ENCODE data around the gene PALB2. TPM values are rescaled to one million over a fixed set of nuclear protein-coding genes. Genes with fewer than 3 reads are reported as not detected.

The PALB2 gene
- 9.5 and 10.6 TPM in 2 replicates for total RNA-seq

GRCh38 chr16:23640931-23641765 is at the start of gene PALB2, which contains the start of gene DCTN5:
Gene PALB2, minus strand, starts transcription at chr16:23641310. Its CDS starts 153 bp downstream, at chr16:23641157.
Gene DCTN5, plus strand, starts transcription at chr16:23641466. Its CDS starts 77 bp downstream, at chr16:23641543.
- DNase-seq (ENCODE audit: extremely low read depth, low read depth, low spot score), result peak; percentile 54

DNA sequence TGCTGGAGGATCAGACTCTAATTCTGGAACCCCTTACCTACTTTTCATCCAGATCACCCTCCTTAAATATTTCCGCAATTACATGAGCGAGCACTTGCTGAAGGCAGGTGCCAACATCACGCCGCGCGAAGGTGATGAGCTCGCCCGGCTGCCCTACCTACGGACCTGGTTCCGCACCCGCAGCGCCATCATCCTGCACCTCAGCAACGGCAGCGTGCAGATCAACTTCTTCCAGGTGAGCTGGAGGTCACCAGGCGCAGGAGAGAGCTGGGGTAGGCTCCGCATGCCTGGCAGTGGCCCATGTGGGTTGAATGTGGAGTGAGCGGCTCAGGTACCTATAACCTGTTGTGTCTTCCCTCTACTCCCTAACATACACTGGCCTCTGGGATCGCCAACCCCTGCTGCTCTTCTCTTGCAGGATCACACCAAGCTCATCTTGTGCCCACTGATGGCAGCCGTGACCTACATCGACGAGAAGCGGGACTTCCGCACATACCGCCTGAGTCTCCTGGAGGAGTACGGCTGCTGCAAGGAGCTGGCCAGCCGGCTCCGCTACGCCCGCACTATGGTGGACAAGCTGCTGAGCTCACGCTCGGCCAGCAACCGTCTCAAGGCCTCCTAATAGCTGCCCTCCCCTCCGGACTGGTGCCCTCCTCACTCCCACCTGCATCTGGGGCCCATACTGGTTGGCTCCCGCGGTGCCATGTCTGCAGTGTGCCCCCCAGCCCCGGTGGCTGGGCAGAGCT is 48.5 kb upstream of the PALB2 start:
- no peak for DNase-seq (ENCODE audit: extremely low read depth, low read depth, low spot score)

GRCh38 chr16:23687034-23687808 is 46.1 kb upstream of the PALB2 start:
- DNase-seq (ENCODE audit: extremely low read depth, low read depth, low spot score), result no peak

- DNase-seq (ENCODE audit: extremely low read depth, low read depth, low spot score), result no peak
Measured at GRCh38 chr16:23683487-23683886, 42.4 kb upstream of the PALB2 start.

- no peak for DNase-seq (ENCODE audit: extremely low read depth, low read depth, low spot score)
Measured at GRCh38 chr16:23682181-23682580, 41.1 kb upstream of the PALB2 start.

GRCh38 chr16:23679986-23680336 is 38.9 kb upstream of the PALB2 start:
- no peak for DNase-seq (ENCODE audit: extremely low read depth, low read depth, low spot score)

- no peak for DNase-seq (ENCODE audit: extremely low read depth, low read depth, low spot score)
Measured at GRCh38 chr16:23679274-23679985, 38.3 kb upstream of the PALB2 start.

DNA sequence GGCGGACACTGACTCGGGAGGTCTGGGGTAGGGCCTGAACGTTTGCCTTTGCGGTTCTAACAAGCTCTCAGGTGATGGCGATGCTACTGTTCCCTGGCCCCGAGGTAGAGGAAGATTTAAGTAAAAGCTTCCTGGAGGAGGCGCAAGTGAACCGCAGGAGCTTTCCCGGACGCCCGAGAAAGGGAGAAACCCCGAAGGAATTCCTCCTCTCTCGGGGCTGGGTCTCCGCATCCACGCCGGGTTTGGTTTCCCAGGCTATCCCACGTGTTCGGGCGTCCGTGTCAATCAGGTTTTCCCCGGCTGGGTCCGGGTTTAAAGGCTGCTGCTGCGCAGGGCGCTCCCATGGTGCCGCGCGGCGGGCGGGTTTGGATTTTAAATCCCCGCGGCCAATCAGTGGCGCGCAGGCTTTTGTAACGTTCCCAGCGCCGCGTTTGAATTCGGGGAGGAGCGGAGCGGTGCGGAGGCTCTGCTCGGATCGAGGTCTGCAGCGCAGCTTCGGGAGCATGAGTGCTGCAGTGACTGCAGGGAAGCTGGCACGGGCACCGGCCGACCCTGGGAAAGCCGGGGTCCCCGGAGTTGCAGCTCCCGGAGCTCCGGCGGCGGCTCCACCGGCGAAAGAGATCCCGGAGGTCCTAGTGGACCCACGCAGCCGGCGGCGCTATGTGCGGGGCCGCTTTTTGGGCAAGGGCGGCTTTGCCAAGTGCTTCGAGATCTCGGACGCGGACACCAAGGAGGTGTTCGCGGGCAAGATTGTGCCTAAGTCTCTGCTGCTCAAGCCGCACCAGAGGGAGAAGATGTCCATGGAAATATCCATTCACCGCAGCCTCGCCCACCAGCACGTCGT is 37.5 kb upstream of the PALB2 start, which contains the start of gene PLK1:
TSS of gene PLK1 (plus strand) at position 460 of the 844 bp plus-strand sequence. CDS start at position 504, 44 bp downstream.
- DNase-seq (ENCODE audit: extremely low read depth, low read depth, low spot score), result no peak

GRCh38 chr16:23676924-23677480 is 35.9 kb upstream of the PALB2 start:
- no peak for DNase-seq (ENCODE audit: extremely low read depth, low read depth, low spot score)

- no peak for DNase-seq (ENCODE audit: extremely low read depth, low read depth, low spot score)
Measured at GRCh38 chr16:23673971-23674614, 33.0 kb upstream of the PALB2 start.

DNA sequence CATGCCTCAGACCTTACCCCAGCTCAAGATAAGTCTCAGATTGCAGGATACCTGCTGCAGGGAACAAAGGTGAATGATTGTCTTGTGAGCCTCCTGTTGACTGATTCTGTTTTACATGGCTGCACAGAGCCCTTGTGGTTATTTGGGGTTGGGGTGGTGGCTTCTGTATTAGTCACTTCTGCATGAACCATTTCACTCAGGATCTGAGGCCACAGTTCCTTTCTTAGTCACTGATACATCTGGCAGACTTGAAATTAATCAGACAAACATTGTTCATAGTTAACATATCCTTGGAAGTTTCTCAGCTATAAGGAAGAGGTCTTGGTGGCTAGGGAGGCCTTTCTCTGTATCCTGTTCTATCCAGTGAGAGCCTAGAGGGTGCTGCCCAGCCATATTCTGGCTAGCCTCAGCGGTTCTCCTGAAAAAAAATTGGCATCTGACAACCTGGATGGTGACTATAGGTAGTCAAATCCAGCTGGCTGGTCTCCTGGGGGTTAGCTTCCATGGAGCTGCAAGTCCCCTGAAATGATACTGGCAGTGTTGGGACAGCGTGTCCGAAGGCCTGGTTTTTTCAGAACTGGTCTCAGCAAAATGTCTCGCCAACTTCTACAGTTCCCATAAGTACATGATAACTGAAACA is 29.1 kb upstream of the PALB2 start:
- DNase-seq (ENCODE audit: extremely low read depth, low read depth, low spot score), result no peak

DNA sequence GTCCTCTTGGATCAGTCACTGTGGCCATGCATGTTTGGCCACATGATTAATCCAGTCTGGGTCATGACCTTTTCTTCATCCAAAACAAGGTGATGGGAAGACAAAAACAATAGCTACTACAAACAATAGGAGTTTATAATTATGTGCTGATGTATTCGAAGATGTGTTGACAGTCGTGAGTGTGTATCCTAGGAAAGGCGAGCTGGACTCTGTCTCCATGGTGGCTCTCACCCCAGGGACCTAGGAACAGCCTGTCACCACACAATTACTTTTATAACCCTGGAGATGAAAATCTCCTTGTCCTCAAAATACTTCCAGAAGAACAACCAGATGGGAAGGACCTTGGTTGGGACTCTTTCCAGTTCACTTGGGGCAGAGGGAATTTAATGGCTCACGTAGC is 27.8 kb upstream of the PALB2 start:
- no peak for DNase-seq (ENCODE audit: extremely low read depth, low read depth, low spot score)

DNA sequence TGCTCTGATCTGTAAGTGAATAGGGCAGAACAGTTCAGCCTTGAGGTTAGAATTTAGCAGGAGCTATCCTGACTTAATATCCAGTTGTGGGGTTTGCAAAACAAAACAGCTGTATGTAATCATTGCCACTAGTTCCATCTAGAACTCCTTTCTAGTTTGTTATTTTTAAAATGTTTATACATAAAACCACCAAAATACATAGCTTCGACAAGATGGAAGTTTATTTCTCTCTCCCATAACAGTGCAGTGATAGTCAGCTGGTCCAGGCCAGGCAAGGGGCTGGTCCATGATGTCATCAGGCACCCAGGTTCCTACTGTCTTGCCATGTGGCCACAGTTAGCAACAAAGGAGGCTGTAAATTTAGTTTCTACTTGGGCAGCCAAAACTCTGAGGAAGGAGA is 27.1 kb upstream of the PALB2 start:
- no peak for DNase-seq (ENCODE audit: extremely low read depth, low read depth, low spot score)

DNA sequence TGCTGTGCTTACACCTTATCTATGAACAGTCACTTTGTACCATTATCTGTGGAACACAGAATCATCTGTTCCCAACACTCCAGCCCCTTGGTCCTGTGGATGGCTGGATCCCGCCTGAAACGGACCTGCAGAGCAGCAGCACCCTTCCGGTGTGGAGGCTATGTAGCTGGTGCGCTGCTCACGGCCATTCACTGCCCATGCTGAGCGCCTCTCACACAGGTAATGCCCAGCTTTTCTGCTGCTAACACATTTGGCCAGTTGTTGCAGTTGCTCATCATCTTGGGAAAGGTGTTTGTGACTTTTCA is 26.2 kb upstream of the PALB2 start:
- no peak for DNase-seq (ENCODE audit: extremely low read depth, low read depth, low spot score)

GRCh38 chr16:23666571-23667354 is 25.7 kb upstream of the PALB2 start:
- DNase-seq (ENCODE audit: extremely low read depth, low read depth, low spot score), result no peak

GRCh38 chr16:23663918-23664317 is 22.8 kb upstream of the PALB2 start:
- DNase-seq (ENCODE audit: extremely low read depth, low read depth, low spot score), result no peak

GRCh38 chr16:23651943-23652468 is 10.9 kb upstream of the PALB2 start:
- no peak for DNase-seq (ENCODE audit: extremely low read depth, low read depth, low spot score)
